Activated CD8-positive, alpha-beta memory T cell treated with anti-CD3 and anti-CD28 coated beads for 1 hour (primary cell): ENCODE data around the gene TMEM33.

Experiments used
- DNase-seq, 2 donors: peaks; one replicate each; pipeline ENCODE4 v3.0.0-alpha.2; 2020; ENCODE audit warnings: low read depth in 1 of 2; ENCODE audit errors: extremely low read depth in 1 of 2

The TMEM33 gene

DNA sequence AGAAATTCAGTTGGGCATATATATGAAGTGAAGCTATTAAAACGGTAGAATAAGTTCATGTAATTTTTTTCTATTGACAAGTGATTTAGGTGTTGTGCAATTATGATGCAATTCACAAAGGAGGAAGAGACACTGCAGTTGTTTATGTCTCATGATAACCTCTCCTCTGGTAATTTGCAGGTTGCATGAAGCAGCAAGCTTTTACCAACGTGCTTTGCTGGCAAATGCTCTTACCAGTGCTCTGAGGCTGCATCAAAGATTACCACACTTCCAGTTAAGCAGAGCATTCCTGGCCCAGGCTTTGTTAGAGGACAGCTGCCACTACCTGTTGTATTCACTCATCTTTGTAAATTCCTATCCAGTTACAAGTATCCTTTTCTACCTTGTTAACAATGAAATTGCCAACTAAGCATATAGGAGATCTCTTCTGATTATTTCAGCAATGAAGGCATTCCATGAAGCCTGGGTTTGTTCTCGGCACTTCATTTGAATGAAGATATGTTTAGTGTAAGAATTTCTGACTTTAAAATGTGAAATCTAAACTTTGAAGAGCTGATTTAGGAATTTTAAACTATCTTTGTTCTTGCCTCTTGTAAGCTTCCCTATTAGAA lies 3.9 kb downstream of the TMEM33 start:
- no peak for DNase-seq

DNA sequence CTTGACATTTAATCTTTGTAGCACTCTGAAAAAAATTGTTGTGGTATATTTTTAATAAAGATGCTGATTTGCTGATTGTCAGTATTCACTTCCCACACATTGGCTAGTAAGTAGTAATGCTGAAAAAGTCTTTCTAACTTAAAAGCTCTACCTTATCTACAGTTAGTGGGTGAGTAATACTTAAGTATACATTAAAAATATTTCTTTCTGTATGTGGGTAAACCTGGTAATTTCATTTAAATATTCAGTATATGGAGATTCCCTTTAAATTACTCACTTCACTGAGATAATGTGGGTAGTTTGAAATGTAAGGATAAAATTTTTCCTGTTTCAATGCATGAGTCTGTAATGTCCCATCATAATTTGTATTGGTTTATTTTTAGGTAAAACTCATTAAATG lies 5.6 kb downstream of the TMEM33 start:
- DNase-seq: no peak

DNA sequence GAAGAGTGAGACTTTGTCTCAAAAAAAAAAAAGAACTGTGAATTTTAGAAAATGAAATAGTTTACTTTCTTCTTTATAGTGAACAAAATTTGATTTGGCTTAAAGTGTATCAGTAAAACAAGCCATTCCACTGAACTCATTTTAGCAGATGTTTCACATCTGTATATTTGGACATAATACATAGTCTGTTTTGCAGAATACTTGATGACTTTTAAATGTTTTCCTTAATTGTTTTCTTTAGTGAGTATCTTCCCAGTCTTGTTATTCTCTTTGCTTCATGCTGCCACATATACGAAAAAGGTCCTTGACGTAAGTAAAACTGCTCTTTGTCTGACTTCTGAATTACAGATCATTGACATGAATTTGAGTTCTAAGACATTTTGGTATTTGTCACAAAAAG lies 8.3 kb downstream of the TMEM33 start:
- no peak for DNase-seq

DNA sequence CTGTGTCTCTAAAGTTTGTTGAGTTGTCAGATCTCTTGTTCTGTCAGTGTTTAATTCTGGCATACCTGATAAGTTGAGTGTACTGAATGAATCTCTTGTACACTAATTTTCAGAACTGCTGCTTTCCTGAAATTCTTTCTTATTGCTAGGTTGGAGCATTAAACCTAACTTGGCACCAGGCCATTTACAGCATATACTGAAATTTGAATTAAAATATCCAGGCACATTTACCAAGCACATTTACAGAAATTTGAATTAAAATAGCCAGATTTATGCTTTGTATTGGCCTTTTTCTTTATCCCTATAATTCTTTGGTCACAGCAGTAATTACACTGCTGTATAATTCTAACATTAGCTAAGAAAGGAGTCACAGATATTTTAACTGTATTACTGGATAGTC lies 8.9 kb downstream of the TMEM33 start:
- DNase-seq: no peak

DNA sequence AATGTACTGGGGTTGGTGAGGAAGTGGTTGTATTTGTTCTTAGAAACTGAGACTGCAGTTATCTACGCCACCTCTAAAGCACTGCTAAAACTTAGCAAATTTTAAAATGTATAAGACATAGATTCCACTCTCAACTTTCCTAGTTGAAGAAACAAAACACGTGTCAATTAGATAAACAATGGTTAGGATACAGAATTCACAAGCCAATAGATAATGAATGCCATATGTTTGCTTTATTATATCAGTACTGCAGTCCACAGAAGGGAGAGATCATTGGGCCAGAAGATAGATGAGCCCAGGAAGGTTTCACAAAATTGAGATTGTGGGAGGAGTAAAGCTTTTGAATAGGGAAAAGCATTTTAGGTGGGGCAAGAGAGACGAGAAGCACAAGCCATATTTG lies 14.3 kb downstream of the TMEM33 start:
- DNase-seq: no peak

DNA sequence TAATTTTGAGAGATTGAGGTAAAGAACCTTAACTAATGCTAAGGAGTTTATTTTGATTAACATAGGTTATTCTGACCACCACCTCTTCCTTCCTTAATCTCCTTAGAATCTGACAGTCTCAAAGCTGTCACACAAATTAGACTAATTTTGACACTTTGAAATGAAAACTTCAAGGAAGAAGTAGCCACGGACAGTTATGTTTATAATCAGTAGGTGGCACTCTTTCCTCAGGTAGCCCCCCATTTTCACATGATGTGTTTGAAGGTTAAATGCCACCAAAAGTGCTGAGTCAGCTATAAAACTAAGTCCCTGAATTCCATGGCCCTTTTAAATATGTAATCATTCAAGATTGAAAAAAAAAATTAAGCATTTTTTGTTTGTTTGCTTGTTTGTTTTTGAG lies 22.4 kb downstream of the TMEM33 start:
- no peak for DNase-seq

DNA sequence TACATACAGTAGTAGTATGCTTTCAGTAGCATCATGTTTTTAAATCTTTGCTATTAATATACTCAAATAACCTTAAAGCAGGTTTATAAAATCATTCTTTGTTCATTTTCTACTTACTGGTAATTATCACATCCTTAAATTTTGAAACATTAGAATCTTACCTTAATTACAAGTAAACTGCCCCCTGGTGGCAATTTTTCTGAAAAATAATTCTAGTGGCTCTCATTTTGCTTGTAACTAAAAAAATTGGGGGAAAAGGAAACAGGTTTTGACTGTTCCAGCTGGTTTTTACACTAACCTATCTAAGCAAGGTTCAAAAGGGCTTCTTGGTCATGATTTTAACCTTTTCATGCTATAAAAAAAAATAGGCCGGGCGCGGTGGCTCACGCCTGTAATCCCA lies 27.9 kb downstream of the TMEM33 start:
- DNase-seq: no peak

DNA sequence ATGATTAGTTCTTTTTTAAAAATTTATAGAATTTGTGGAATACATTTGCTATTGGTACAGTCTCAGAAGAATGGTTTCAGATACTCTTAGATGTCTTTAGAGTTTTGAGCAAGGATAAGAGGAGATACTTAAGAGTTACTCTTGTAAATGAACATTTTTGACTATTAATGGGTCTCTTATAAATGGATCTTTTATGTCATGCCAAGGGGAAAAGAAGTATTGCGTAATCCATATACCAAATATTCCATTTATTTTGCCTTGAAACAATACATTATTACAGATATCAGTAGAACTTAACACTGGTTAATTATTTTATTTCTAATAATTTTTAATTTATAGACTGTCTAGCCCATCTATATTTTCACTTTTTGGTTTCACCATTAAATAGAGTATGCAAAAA lies 29.2 kb downstream of the TMEM33 start:
- no peak for DNase-seq

DNA sequence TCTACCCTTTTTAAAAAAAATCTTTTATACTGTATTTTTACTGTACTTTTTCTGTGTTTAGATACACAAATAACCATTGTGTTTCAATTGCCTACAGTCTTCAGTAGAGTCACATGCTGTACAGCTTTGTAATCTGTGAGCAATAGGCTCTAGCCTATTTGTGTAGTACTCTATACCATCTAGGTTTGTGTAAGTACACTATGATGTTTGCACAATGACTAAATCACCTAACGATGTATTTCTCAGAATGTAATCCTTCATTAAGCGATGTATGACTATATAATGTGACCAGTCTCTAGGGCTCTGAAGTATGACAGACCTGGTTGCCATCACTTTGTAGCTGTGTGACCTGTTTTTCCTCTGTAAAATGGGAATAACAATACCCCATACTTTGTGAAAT lies 32.2 kb downstream of the TMEM33 start:
- no peak for DNase-seq

DNA sequence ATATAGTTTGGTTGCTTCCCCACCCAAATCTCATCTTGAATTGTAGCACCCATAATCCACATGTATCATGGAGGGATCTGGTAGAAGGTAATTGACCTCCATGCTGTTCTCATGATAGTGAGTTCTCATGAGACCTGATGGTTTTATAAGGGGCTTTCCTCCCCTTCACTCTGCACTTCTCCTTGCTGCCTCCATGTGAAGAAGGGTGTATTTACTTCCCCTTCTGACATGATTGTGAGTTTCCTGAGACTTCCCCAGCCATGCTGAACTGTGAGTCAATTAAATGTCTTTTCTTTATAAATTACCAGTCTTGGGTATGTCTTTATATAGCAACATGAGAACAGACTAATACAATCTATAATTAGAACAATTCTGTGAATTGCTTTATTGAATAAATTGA lies 34.4 kb downstream of the TMEM33 start:
- DNase-seq: no peak

DNA sequence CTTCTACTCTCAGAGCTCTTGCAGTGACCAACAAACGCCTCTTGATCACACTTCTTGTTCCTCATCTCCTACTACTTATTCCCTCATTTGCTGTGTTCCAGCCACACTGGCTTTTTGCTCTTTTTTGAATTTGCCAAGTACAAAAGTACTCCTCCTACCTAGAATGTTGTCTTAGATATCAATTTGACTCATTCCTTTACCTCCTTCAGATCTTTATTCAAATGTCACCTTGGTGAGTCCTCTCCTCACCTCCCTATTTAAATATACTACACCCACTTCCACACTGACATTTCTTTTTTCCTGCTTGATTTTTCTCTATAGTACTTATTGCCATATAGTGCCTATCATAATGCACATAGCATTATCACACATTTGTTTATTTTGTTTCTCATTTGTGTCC lies 40.1 kb downstream of the TMEM33 start:
- DNase-seq: no peak

DNA sequence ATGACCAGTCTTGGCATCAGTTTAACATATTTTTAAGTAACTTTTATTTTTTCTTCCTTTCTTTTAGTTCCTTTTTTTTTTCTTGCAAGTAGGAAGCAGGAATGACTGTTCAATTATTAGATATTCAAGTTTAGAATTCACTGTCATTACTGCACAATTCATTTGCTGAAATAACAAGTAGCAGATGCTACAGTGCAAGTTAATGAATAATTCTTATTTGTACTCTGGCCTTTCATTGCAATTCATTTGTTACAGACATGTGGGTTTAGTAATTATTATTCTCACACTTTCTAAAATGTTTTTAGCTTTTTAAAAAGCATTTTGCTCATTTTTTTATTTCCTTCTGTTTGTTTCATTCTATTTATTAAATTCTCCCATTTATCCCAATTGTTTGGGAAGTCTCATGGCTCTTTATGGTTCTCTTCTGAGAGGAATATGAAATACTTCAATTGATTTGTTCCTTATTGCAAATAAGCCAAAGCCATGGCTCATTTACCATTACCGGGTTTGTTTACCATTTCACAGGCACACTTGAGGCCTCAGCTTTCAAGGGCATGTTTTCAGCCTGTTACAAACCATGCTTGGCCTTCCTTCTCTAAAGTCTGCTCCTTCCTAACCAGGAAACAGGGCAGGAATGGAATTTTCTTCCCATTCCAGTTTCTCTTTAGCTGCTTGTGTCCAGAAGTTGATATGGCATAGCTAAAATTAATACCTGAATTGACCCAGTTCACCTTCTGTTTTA lies 41.7 kb downstream of the TMEM33 start:
- DNase-seq: no peak

DNA sequence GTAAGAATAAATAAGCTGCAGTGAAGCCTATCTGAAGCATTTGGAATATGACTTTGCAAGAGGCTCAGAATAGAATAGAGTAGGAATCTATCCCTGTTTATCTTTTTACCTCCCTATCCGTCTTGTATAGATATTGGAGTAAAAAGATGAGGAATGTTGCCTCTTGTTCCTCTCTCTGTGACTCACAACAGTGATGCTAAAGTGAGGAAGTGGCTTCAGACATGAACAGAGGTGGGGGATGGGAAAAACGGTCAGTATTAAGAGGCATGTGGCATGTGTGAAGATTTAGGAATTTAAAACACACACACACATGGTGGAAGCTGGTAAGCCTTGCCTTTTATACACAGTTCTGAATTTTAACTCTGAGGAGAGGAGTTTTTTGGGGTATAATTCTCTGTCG lies 42.5 kb downstream of the TMEM33 start:
- DNase-seq: no peak

DNA sequence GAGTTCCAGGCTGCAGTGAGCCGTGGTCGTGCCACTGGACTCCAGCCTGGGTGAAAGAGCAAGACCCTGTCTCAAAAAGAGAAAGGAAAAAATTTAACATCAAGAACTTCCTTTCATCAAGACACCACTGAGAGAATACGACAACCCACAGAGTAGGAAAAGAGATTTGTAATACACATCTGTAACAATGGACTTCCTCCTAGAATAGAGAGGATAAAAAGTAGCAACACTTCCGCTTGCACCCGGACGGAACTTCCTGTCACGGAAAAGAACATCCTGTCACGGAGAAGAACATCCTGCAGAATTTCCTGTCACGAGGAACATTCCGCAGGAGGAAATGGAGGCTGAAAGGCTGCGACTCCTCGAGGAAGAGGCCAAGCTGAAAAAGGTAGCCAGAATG lies 46.2 kb downstream of the TMEM33 start, which contains the start of gene DCAF4L1:
Gene DCAF4L1, plus strand, starts transcription at position 301 of the 400 bp plus-strand sequence. Its CDS starts 37 bp downstream, at position 338.
- no peak for DNase-seq

DNA sequence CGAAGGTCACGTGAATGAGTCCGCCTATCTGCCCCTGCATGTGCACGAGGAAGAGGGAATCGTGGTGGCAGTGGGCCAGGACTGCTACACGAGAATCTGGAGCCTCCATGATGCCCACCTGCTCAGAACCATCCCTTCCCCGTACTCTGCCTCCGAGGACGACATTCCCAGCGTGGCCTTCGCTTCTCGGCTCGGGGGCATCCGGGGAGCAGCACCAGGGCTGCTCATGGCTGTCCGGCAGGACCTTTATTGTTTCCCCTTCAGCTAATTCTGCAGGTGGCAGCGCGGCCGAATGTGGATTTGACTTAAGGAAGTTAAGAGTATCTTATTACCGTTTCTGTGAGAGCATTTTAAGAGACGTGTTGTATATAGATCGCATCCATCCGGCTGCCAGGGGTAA lies 47.5 kb downstream of the TMEM33 start:
- no peak for DNase-seq

DNA sequence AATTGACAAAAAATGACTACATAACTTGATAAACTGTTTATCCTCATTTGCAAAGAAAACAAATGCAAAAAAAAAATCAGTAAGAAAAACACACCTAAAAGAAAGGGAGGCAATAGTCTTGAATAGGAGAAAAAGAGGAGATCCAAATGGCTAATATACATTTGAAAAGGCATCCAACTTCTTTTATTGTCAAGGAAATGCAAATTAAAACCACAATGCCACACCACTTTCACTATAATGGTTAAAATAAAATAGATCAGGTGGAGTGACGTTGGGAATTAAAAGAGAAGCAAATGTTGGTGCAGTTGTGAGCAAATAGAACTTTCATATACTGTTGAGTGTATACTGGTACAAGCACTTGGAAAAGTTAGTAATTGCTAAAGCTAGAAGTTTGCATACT lies 49.9 kb downstream of the TMEM33 start:
- no peak for DNase-seq

DNA sequence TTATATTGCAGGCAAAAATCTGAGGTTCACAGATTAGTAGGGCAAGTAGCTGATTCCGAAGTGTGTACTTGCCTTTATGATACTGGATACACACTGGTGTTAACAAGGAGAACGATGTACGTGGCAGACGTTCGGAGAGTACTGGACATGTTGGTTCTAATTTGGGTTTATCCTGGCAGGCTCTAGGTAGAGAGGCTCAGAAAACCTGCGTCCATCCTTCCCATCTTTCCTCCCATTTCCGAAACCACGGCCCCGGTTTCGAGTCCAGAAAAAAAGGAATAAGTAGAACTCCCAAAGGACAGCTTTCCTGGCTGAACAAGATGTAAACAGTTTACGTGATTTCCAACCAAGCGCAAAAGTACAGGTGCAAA lies 54.8 kb downstream of the TMEM33 start:
- no peak for DNase-seq

DNA sequence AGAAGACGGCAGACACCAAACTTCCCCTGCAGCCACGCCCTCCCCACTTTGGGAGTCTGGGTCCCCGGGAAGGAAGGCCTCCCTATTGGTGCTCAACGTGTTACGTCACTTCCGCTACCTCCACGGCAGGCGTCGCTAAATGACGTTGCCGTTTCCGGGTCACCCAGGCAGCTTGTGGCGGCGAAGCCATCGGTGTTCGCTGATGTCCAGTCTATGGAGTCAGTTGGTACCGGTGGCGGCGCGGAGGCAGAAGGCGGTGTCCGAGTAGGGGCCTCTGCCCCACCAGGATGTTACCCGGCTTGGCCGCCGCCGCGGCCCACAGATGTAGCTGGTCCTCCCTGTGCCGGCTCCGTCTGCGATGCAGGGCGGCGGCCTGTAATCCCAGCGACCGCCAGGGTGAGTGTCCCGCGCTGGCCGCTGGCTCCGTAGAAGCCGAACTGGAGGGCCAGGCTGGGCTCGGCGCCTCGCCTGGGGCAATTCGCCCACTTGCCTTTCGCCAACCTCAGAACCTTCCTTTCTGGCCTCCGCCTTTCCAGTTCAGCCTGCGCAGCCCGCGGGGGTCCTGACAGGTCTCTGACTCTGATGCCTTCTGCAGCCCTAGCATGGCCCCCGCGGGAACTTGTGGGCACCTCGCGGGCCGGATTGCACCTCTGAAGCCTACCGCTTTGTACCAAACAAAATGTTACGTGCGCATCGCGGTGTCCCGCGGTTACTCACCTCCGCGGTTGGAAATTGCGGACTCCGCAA lies 55.3 kb downstream of the TMEM33 start, which contains the start of gene SLC30A9:
Gene SLC30A9, plus strand, starts transcription at position 166 of the 747 bp plus-strand sequence. Its CDS starts 122 bp downstream, at position 288.
- DNase-seq: peak; percentile 85 to 86

DNA sequence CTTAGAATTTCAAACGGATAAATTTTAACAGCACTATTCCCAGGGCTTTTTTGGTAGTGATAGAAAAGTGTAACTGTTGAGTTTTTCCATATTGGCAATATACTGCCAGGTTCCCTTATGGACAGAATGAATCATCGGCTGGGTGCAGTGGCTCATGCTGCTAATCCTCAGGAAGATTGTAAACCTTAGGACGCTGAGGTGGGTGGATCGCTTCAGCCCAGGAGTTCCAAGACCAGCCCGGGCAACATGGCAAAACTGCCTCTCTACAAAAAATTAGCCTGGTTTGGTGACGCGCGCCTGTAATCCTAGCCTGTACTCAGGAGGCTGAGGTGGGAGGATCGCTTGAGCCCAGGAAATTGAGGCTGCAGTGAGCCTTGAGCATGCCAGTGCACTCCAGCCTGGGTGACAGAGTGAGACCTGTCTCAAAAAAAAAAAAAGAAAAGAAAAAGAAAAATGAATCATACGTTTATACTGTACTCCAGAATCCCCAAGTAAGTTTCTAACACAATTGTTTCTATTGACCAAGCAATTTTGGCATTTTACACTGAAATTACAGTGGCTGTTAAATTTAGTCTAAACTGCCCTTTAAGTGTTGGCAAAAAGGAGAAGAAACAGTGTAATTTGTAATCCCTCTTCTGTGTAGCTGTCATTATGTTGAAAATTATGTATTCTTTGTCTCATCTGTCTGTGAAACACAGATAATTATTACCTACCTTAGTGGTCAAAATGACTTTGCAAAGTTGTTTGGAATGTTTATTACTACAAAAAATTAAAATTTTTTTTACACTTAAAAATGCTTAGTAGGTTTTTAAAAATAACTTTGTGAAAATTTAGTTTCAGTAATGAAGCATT lies 56.9 kb downstream of the TMEM33 start:
- DNase-seq: no peak

DNA sequence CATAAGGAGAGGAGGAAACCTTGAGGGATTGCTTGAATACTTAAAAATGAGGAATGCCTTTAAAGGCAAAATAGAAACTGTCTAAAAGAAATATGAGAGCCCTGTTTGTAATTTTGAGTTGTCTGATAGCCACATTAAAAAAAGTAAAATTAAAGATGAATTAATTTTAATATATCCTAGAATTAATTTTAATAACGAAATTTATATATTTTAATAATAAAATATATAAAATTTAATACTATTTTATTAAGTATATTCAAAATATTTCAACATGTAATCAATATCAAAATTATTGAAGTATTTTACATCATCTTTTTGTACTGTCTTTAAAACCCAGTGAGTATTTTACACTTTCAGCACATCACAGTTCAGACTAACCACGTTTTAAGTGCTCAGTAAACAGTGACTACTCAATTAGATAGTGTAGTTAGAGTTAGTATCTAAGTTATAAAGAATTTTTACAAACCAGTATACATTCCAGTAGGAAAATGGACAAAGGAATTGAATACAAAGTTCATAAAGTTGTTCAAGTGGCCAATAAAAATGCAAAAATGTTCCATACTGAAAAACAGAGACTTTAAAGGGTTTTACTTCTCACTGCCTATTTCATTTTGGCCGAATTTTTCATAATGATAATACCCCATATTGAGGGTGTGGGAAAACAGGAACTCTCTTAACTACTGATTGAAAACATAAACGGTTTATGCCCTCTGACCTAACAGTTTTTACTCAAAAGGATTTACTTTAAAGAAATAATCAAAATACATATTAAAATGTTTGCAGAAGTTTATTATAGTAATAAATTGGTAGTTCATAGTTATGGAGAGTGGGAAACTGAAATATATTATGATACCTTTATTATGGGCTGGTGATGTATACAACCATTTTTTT lies 58.0 kb downstream of the TMEM33 start:
- DNase-seq: no peak
